Erythroblast (primary cell): ENCODE measurements around the gene PTPN2.

ENCODE experiments used
- GATA1 ChIP-seq: IDR thresholded peaks from 2 replicates; pipeline ENCODE4 v1.6.1; 2011; ENCODE audit warnings: low read depth, mild to moderate bottlenecking, control low read depth, low read length, moderate library complexity
- POLR2A ChIP-seq: IDR thresholded peaks from 2 replicates; pipeline ENCODE4 v1.6.1; 2011; ENCODE audit warnings: mild to moderate bottlenecking, low read length

DNA sequence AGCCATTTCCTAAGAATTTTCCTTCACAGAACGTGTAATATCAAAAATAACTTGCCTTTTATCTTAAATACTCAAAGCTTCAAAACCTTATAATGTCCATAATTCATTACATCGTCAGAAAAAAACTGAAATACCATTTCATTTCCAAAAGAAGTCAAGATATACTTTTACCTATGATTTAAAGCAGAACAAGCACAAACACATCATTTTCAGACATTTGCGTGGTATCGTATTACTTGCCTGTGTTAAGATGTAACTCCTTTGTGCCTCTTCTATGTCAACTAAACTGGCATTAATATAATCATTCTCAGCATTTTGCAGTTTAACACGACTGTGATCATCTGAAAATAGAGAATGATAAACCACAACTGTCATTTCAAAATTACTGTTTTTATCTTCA is 47.5 kb downstream of the PTPN2 start:
- TF ChIP-seq POLR2A (no peak), GATA1 (no peak)
